Immature natural killer cell (primary cell): ENCODE results near the gene LRRC42. TPM values are rescaled to one million over a fixed set of nuclear protein-coding genes. Genes with fewer than 3 reads are reported as not detected.

Source experiments
- DNase-seq, 3 donors: peaks; one replicate each; pipeline ENCODE4 v3.0.0; 2022; ENCODE audit warnings: mixed read lengths in 1 of 3
- H3K27ac Mint-ChIP-seq, 6 donors: one replicate each; pipeline ENCODE4 v1.8.0; 2020; ENCODE audit warnings: mixed read lengths in 6 of 6, mild to moderate bottlenecking in 5 of 6, inconsistent platforms in 4 of 6, moderate library complexity in 3 of 6
- H3K27me3 Mint-ChIP-seq, 3 donors: one replicate each; pipeline ENCODE4 v1.8.0; 2020 to 2021; ENCODE audit warnings: low read depth in 3 of 3, mild to moderate bottlenecking in 3 of 3, mixed read lengths in 3 of 3, moderate library complexity in 3 of 3, inconsistent platforms in 1 of 3
- H3K36me3 Mint-ChIP-seq, 3 donors: one replicate each; pipeline ENCODE4 v1.8.0; 2020; ENCODE audit warnings: mixed read lengths in 3 of 3, inconsistent platforms in 2 of 3, mild to moderate bottlenecking in 2 of 3
- H3K4me1 Mint-ChIP-seq, 2 donors: one replicate each; pipeline ENCODE4 v1.8.0; 2020; ENCODE audit warnings: inconsistent platforms in 2 of 2, mild to moderate bottlenecking in 2 of 2, mixed read lengths in 2 of 2, moderate library complexity in 1 of 2
- H3K4me3 Mint-ChIP-seq, 5 donors: one replicate each; pipeline ENCODE4 v1.8.0; 2020; ENCODE audit warnings: mild to moderate bottlenecking in 5 of 5, mixed read lengths in 5 of 5, inconsistent platforms in 3 of 5, moderate library complexity in 3 of 5
- H3K9me3 Mint-ChIP-seq, 6 donors: one replicate each; pipeline ENCODE4 v1.8.0; 2020; ENCODE audit warnings: mild to moderate bottlenecking in 6 of 6, mixed read lengths in 6 of 6, inconsistent platforms in 4 of 6, moderate library complexity in 3 of 6
- polyA plus RNA-seq, 3 donors: library from polyadenylated mRNA; unstranded; fragments of 300-500 nt; fragmentation: Illumina TruSeq; gene quantifications; one replicate each; pipeline ENCODE4 v1.2.3, GENCODE V29; 2021

The LRRC42 gene, protein sequence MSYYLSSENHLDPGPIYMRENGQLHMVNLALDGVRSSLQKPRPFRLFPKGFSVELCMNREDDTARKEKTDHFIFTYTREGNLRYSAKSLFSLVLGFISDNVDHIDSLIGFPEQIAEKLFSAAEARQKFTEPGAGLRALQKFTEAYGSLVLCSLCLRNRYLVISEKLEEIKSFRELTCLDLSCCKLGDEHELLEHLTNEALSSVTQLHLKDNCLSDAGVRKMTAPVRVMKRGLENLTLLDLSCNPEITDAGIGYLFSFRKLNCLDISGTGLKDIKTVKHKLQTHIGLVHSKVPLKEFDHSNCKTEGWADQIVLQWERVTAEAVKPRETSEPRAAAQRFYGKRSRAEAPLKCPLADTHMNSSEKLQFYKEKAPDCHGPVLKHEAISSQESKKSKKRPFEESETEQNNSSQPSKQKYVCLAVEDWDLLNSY
- 10 to 100 TPM in 1 of 3 donors, 1 to 10 TPM in 2; 7.5 to 10.1 (median 9.8) TPM for polyA plus RNA-seq

DNA sequence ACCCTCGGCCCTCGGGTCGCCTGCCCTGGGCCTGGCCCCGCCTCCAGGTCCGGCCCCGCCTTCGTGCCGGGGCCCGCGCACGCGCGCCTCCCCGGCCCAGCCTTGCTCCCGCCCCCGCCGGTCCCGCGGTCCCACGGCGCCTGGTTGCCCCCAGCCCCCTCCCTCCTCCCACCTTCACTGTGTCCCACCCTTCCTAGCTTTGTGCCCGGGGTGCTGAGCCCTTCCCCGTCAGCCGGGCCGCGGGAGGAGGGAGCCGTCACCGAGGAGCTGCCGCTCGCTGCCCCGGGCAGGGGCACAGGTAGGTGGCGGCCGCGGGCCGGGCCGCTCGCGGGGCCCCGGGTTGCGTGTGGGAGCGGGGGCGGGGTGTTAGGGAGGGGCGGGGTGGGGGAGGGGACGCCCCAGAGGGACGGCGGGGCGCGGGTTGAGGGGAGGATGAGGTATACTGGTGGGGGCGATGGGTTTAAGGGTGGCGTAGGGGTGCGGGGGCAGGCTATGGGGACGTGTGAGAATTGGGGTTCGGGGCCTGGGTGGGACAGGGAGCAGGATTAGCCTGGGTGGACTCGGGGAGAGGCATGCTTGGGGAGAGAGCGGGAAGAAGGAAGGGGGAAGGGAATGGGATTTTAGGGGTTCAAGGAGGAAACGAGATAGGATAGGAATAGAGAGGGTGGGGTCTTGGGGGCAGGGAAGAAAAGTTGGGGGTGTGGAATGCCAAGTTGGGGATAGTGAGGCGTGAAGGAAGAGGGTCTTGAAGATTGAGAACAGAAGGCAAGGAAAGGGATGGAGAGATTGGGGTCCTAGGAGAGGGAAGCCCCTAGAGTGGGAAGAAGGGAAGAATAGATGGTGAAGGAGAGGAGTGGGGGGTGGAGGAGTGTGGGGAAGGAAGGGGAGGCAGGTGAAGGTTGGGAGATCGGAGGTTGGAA is at the start of gene LRRC42:
Gene LRRC42, plus strand, starts transcription at position 99 of the 920 bp plus-strand sequence. CDS start 5,650 bp downstream, outside the sequence.
- DNase-seq: no peak
- H3K4me3 Mint-ChIP-seq: peak within 1 kb of the TSS; percentile 87 to 99 (median 94)
- H3K27me3 Mint-ChIP-seq: peaks cover 5 to 18% (median 16%) of the 10 kb centered on the region in 3 donors
- H3K4me1 Mint-ChIP-seq: peaks cover 39 to 57% of the 10 kb centered on the region in 2 donors
- H3K9me3 Mint-ChIP-seq: no peaks in the 10 kb centered on the region
- H3K36me3 Mint-ChIP-seq: no peaks in the 10 kb centered on the region
- peak within 1 kb of the TSS; percentile 91 to 97 (median 95) for H3K27ac Mint-ChIP-seq

DNA sequence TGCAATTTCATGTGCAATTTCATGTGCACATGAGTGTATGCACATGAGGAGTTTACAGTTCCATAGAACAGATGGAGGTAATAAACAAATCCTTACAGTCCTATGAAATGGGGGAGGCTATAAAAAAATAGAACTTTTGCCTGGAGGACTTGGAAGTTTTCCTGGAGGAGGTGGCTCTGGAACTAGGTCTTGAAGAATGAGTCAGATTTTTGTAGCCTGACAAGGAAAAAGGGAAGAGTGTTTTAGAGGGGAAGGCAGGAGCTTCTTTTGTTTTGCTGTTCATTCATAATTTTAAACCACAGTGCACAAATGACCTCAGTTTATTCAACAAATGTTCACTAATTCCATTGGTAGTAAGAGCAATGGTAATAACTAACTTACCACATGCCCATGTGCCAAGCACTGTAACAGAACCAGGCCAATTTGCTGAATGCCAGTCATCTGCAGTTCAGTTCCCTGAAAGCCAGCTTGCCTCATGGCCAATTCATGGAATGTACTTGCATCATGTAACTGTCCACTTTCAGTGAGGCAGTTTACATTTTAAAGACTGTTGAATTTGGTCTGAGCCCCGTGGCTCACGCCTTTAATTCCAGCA is 49.4 kb upstream of the LRRC42 start:
- H3K27ac Mint-ChIP-seq: no peak overlapping the region
- no peaks in the 10 kb centered on the region for H3K4me1 Mint-ChIP-seq
- H3K4me3 Mint-ChIP-seq: no peak overlapping the region
- DNase-seq: no peak
- H3K27me3 Mint-ChIP-seq: peaks cover 1 to 3% (median 2%) of the 10 kb centered on the region in 3 donors
- no peaks in the 10 kb centered on the region for H3K9me3 Mint-ChIP-seq
- H3K36me3 Mint-ChIP-seq: peaks cover 0 to 7% (median 0%) of the 10 kb centered on the region in 3 donors

DNA sequence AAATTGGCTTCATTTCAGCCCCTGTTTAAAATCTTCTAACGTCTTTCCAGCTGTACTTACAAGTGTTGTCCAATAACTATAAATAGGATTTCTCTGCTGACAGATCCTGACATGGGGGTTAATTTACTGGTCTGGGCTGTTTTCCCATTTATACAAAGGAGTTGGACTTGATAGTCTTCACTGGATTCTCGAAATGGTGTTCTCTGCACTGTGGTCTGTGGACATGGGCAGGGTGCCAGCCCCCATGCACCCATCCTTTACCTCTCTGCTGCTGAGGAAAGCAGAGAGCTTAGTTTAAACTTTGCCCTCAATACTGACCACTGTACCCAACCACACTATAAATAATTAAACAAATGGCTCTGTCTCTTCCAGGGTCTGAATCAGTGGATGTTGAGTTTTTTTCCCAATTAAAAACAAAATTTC is 46.9 kb upstream of the LRRC42 start:
- no peaks in the 10 kb centered on the region for H3K9me3 Mint-ChIP-seq
- no peaks in the 10 kb centered on the region for H3K4me1 Mint-ChIP-seq
- peaks cover 0 to 7% (median 0%) of the 10 kb centered on the region in 3 donors for H3K36me3 Mint-ChIP-seq
- DNase-seq: no peak
- peaks cover 1 to 3% (median 2%) of the 10 kb centered on the region in 3 donors for H3K27me3 Mint-ChIP-seq
- no peak overlapping the region for H3K27ac Mint-ChIP-seq
- H3K4me3 Mint-ChIP-seq: no peak overlapping the region

DNA sequence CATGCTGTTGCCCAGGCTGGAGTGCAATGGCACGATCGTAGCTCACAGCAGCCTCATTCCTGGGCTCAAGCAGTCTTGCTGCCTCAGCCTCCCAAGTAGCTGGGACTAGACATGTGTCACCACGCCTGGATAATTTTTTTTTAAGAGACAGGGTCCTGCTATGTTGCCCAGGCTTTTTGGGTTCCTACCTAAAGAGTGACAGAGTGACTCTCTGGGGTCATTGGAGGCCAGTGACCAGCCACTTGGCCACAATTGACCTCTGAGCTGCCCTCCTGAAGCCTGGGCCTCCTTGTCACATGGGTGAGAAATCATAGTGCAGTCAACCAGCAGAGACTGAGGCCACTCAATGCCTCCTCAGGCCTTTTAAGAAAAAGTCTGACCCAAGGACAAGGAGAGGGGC is 46.4 kb upstream of the LRRC42 start:
- H3K4me1 Mint-ChIP-seq: no peaks in the 10 kb centered on the region
- H3K27me3 Mint-ChIP-seq: peaks cover 1 to 3% (median 2%) of the 10 kb centered on the region in 3 donors
- no peak for DNase-seq
- H3K9me3 Mint-ChIP-seq: no peaks in the 10 kb centered on the region
- H3K36me3 Mint-ChIP-seq: peaks cover 0 to 7% (median 0%) of the 10 kb centered on the region in 3 donors
- no peak overlapping the region for H3K27ac Mint-ChIP-seq
- no peak overlapping the region for H3K4me3 Mint-ChIP-seq

DNA sequence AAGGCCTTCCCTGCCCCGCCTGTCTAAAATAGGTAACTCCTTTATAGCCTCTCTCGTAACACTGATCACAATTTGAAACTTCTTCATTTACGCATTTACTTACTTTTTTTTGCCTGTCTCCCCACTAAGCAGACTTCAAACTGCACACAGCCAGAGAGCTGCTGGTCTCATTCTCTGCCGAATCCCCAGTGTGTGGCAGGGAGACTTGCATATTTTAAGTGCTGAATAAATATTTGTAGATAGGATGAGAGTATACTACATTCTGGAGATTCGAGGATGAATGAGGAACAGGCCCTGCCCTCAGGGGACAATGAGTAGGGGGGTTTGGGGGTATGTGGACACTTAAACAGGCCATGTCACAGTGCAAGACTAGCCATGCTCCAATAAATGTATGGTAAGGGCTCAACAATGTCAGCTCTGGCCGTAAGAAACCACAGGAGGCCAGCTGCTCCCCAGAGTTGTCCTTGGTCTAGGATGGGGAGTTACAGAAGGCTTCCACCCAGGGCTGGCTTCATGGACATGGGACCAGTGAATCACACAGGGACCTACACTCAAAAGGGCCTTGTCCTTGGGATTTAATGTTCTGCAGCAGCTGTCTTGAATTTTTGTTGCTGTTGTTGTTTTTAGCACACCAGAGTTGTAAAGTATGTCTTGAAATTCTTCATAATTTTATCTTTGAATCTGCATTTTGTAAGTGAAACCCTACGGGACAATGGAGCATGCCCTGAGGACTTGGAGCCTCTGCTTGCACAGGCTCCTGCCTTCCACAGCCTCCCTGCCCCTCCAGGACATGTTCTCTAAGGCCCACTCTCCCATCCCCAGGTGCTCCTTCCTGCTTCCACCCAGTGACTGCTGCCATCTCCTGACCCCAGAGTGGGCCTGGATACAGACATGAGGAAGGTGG is 43.7 kb upstream of the LRRC42 start:
- Mint-ChIP-seq H3K9me3 (no peaks in the 10 kb centered on the region), H3K4me3 (no peak overlapping the region), H3K36me3 (no peaks in the 10 kb centered on the region), H3K27me3 (peaks cover 0 to 1% (median 0%) of the 10 kb centered on the region in 3 donors), H3K27ac (peak overlapping the region in 1 of 6 donors; percentile 37), H3K4me1 (no peaks in the 10 kb centered on the region)
- no peak for DNase-seq

DNA sequence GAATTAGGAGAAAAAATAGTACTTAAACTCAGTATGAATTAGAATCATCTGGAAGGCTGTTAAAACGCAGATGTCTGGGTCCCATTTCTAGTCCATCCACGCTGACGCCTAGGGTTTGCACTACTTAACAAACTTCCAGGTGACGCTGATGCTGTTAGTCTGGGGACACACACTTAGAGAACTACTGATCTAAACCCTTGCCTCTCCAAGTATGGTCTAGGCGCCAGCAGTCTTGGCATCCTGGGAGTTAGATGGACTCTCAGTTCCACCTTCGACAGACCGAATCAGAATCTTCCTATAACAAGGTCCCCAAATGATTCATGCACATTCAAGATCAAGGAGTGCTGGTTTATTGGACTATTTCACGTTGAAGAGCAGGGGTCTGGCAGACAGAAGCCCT is 40.6 kb upstream of the LRRC42 start:
- H3K27me3 Mint-ChIP-seq: peaks cover 0 to 3% (median 0%) of the 10 kb centered on the region in 3 donors
- H3K4me1 Mint-ChIP-seq: no peaks in the 10 kb centered on the region

DNA sequence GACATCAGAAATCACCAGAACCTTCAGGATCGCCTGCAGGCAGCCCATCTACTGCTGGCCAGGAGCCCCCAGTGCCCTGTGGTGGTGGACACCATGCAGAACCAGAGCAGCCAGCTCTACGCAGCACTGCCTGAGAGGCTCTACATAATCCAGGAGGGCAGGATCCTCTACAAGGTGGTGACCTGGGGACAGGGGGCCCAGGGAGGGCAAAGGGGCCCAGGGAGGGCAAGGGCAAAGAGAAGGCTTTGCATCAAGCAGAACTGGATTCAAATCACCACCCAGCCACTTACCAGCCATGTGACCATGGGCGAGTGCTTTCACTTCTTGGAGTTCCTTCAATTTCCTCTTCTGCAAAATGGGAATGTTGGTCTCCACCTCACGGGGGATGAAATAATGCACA is 40.0 kb upstream of the LRRC42 start:
- no peaks in the 10 kb centered on the region for H3K36me3 Mint-ChIP-seq
- H3K9me3 Mint-ChIP-seq: no peaks in the 10 kb centered on the region
- no peak for DNase-seq
- no peak overlapping the region for H3K4me3 Mint-ChIP-seq
- peaks cover 0 to 3% (median 0%) of the 10 kb centered on the region in 3 donors for H3K27me3 Mint-ChIP-seq
- H3K4me1 Mint-ChIP-seq: no peaks in the 10 kb centered on the region
- no peak overlapping the region for H3K27ac Mint-ChIP-seq

More for the DNA sequence above, 40.6 kb upstream of the LRRC42 start:
- no peak for DNase-seq
- no peaks in the 10 kb centered on the region for H3K36me3 Mint-ChIP-seq
- H3K27ac Mint-ChIP-seq: no peak overlapping the region
- no peak overlapping the region for H3K4me3 Mint-ChIP-seq
- H3K9me3 Mint-ChIP-seq: no peaks in the 10 kb centered on the region

DNA sequence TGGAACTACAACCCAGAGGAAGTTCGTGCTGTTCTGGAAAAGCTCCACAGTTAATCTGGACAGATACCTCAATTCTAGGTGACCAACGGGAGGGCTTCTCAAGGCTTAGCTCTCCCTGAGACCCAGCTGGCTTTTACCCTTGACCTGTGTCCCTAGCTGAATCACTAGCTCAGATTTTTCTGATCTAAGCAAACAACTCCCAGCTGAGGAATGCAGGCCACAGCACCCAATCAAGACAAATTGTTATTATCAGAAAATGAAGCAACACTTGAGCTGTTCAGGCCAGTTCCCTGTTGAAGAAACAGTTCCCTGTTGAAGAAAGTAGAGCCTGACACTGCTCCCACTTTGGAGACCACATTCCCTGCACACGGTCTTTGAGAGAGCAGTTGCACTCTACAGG is 36.2 kb upstream of the LRRC42 start:
- no peak overlapping the region for H3K27ac Mint-ChIP-seq

DNA sequence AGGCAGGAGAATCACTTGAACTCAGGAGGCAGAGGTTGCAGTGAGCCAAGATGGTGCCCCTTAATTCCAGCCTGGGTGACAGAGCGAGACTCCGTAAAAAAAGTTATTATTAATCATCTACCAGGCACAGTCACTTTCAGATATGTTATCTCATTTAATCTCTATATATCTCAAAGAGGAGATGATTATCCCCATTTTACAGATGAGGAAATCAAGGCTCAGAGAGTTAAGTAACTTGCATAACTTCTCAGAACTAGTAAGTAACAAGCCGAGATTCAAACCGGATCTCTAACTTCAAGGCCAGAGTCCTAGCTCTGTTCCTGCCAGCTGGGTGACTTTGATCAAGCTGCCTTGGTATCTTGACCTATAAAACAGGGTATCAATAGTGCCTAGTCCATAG is 34.7 kb upstream of the LRRC42 start:
- H3K9me3 Mint-ChIP-seq: no peaks in the 10 kb centered on the region
- DNase-seq: no peak
- H3K27ac Mint-ChIP-seq: no peak overlapping the region
- no peak overlapping the region for H3K4me3 Mint-ChIP-seq
- H3K36me3 Mint-ChIP-seq: peaks cover 3 to 11% (median 5%) of the 10 kb centered on the region in 3 donors
- peaks cover 0 to 3% (median 0%) of the 10 kb centered on the region in 3 donors for H3K27me3 Mint-ChIP-seq
- H3K4me1 Mint-ChIP-seq: peaks cover 1 to 7% of the 10 kb centered on the region in 2 donors

More for the DNA sequence above, 36.2 kb upstream of the LRRC42 start:
- H3K27me3 Mint-ChIP-seq: peaks cover 0 to 3% (median 0%) of the 10 kb centered on the region in 3 donors
- H3K36me3 Mint-ChIP-seq: peaks cover 0 to 5% (median 5%) of the 10 kb centered on the region in 3 donors
- H3K9me3 Mint-ChIP-seq: no peaks in the 10 kb centered on the region
- no peak overlapping the region for H3K4me3 Mint-ChIP-seq
- no peaks in the 10 kb centered on the region for H3K4me1 Mint-ChIP-seq
- no peak for DNase-seq

DNA sequence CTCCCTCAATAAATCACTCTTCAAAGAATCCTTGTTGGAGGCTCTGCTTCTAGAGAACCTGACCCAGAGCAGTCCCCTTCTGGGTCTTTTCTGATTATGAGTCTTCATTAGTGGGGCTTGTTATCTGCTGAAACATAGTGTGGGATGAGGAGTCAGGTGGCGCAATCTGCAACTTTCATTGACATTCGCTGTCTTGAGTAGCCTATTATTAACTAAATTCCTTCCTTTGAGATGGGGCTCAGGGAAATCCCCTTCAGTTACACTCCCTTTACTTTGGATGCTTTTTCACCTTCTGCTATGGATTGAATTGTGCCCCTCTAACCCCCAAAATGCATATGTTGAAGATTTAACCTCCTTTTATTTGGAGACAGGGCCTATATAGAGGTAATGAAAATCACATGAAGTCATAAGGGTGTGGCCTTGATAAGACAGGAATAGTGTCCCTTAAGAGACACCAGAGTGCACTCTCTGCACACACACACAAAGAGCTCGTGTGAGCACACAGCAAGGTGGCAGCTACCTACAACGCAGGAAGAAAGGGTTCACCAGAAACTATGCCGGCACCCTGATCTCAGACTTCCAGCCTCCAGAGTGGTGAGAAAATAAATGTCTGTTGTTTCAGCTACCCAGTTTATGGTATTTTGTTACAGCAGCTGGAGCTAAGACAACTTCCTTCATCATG is 32.7 kb upstream of the LRRC42 start:
- Mint-ChIP-seq H3K27me3 (peaks cover 0 to 3% (median 0%) of the 10 kb centered on the region in 3 donors), H3K9me3 (no peaks in the 10 kb centered on the region), H3K4me3 (no peak overlapping the region), H3K36me3 (peaks cover 3 to 21% (median 5%) of the 10 kb centered on the region in 3 donors), H3K4me1 (peaks cover 3 to 13% of the 10 kb centered on the region in 2 donors), H3K27ac (no peak overlapping the region)
- no peak for DNase-seq

DNA sequence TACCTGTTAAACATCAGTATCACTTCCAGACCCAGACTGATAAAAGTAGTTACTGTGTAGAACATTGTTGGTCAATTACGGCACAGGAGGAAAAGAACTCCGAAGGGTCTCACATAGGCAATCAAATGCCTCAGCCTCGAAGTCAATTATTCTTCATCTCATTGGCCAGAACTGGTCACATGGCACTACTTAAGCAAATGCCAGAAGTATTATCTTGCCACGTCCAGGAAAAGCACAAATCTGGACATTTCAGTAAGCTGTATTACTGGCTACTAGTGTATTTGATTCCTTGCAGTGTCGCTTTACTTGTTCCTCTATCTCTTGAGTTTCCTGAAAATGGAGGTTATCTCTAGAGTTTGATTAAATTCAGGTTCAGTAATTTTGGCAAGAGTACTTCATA is 27.8 kb upstream of the LRRC42 start:
- peaks cover 4 to 31% (median 10%) of the 10 kb centered on the region in 3 donors for H3K36me3 Mint-ChIP-seq
- DNase-seq: no peak
- H3K27me3 Mint-ChIP-seq: no peaks in the 10 kb centered on the region
- no peak overlapping the region for H3K4me3 Mint-ChIP-seq
- no peaks in the 10 kb centered on the region for H3K9me3 Mint-ChIP-seq
- H3K4me1 Mint-ChIP-seq: peaks cover 5 to 19% of the 10 kb centered on the region in 2 donors
- no peak overlapping the region for H3K27ac Mint-ChIP-seq

DNA sequence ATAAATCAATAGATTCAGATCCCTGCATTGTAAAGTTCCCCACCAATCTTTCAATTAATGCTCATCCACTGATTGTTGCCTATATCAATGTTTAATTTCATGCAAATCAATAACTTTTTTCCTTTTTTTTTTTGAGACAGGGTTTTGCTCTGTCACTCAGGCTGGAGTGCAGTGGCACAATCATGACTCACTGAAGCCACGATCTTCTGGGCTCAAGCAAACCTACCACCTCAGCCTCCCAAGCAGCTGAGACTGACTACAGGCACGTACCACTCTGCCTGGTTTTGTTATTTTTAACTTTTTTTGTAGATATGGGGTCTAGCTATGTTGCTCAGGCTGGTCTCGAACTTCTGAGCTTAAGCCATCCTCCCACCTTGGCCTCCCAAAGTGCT is 26.5 kb upstream of the LRRC42 start:
- Mint-ChIP-seq H3K27me3 (no peaks in the 10 kb centered on the region), H3K4me3 (no peak overlapping the region), H3K27ac (peak overlapping the region in 5 of 6 donors; percentile 7 to 84 (median 19)), H3K4me1 (peaks cover 5 to 19% of the 10 kb centered on the region in 2 donors), H3K9me3 (no peaks in the 10 kb centered on the region), H3K36me3 (peaks cover 10 to 34% (median 14%) of the 10 kb centered on the region in 3 donors)
- DNase-seq: no peak
